VCaP (cell line): ENCODE measurements around the gene ATP6V1G3.

Source experiments
- H3K27ac ChIP-seq: fragments of 450-650 bp; 2 replicates; pipeline ENCODE4 v1.5.1; 2017
- TF ChIP-seq, protein P1 (sequence below): fragments of 450-650 bp; conservative IDR thresholded peaks from 2 replicates; pipeline ENCODE4 v1.5.1; 2017; ENCODE audit warnings: mild to moderate bottlenecking, moderate library complexity

ATP6V1G3 gene

DNA sequence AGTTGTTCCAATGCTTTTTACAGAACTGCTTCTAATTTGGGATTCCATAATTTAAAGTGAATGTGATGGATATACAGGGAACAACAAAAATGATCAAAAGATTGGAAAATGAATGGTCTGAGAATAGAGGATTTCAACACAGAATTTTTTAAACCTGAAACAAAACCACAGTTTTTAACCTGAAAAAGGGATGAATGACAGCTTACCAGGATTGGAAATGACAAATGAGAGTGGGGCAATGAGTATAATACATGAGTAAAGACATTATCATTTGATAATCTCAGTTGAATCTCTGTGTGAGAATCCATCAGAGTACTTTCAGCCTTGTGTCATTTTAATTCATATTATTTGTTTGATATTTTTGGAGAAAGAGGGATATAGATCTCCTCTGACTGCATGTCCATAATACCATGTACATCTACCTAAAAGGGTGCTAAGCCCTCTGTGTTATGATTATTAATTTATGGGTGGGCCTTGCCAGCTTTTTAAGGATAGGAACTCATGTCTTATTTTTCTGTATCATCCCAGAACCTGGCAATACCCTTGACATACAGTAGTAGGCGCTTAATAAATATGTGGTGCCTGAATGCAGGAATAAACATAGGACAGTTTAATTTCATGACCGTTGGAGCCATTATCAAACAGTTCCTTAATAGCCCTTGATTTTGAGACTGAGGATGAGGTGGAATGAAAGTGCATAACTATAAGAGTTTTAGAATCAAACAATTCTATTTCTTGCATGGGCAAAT is 12.4 kb upstream of the ATP6V1G3 start:
- TF ChIP-seq, protein P1, sequence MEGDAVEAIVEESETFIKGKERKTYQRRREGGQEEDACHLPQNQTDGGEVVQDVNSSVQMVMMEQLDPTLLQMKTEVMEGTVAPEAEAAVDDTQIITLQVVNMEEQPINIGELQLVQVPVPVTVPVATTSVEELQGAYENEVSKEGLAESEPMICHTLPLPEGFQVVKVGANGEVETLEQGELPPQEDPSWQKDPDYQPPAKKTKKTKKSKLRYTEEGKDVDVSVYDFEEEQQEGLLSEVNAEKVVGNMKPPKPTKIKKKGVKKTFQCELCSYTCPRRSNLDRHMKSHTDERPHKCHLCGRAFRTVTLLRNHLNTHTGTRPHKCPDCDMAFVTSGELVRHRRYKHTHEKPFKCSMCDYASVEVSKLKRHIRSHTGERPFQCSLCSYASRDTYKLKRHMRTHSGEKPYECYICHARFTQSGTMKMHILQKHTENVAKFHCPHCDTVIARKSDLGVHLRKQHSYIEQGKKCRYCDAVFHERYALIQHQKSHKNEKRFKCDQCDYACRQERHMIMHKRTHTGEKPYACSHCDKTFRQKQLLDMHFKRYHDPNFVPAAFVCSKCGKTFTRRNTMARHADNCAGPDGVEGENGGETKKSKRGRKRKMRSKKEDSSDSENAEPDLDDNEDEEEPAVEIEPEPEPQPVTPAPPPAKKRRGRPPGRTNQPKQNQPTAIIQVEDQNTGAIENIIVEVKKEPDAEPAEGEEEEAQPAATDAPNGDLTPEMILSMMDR: no peak
- no peak overlapping the region for H3K27ac ChIP-seq

DNA sequence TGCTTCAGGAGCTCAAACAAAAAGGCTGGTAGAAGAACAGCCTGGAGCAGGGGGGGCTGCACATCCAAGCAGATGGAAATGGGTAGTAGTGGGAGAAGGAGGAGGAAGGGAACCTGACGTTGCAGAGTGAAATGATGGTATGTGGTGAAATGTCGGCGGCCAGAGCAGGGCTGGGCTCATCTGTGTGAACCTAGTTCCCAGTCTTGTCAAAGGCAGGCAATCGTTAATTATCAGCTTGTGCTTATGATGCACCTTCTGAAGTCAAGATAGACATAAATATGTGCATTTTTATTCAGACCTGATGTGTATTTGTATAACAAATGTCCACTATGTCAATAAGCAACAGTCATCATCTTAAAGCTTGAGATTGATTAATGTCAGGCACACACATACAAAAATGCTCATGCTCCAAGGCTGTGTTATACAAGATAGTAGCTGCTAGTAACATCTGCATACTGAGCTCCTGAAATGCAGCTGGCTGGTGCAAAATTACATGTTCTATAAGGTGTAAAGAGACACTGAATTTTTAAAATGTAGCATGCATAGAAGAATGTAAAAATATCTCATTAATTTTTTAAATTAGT is 10.6 kb upstream of the ATP6V1G3 start:
- H3K27ac ChIP-seq: no peak overlapping the region
- TF ChIP-seq, protein P1: no peak

DNA sequence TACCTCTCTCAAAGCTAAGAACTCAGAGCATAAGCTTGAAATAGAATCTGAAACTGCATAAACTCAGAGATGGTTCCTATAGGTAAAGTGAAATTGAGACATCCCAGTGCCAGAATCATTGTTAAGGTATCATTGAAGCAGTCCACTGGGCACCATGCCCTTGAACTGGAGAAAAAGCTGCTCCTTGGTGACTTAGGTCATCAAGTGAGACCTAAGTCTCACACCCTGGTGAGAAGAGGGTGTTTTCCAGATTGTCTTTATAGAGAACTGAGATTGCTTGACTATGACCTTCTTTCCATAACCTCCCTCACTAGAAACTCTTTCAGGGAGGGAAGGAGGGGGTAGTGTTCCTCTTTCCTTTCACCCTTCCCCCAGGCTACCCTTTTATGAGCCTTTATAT is 9.4 kb upstream of the ATP6V1G3 start:
- no peak overlapping the region for H3K27ac ChIP-seq
- TF ChIP-seq, protein P1: no peak

DNA sequence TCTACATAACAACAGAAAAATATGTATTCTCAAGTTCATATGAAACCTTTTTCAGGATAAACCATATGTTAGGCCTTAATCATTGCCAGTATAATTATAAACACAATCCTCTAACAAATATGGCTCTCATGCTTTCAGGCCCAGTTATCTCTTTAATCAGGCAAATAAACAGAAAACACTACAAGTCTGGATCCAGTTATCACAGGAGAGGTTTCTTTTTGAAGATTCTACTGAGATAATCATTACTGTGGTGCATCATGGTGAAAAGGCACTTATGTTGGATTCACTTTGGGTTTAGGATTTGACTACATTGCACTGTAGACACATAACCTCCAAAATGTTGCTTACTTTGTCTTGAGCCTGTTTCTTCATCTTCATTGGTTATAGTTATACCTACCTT is 8.4 kb upstream of the ATP6V1G3 start:
- TF ChIP-seq, protein P1: no peak
- no peak overlapping the region for H3K27ac ChIP-seq

DNA sequence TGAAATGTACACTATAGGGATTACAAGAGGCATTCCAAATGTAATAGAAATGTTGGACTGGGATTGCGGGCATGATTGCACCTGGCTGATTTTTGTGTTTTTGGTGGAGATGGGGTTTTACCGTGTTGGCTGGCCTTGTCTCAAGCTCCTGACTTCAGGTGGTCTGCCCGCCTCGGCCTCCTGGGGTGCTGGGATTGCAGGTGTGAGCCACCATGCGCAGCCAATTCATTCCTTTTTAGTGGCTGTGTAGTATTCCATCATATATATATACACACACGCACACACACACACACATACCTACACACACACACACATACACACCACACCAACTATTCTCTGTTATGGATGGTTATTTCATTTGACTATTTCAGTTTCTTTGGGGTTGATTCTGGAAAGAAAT is 4.7 kb upstream of the ATP6V1G3 start:
- no peak overlapping the region for H3K27ac ChIP-seq
- TF ChIP-seq, protein P1: no peak

DNA sequence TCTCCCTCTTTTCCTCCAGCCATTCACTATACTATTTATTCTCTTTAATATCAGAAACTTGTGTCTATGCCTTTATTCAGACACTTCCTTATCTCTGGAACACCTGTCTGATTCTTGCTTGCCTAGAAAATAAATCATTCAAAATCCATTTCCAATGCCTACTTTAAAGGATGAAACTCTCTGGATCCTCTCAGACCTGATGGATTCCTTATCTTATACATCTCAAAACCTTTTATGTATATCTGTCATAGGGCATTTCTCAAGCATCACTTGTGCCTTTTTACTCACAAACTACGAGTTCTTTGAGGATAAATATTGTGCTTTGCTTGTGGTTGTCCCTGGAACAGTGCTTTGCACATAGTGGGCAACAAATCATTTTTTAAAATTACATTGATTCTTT is 3.8 kb upstream of the ATP6V1G3 start:
- TF ChIP-seq, protein P1: no peak
- no peak overlapping the region for H3K27ac ChIP-seq

DNA sequence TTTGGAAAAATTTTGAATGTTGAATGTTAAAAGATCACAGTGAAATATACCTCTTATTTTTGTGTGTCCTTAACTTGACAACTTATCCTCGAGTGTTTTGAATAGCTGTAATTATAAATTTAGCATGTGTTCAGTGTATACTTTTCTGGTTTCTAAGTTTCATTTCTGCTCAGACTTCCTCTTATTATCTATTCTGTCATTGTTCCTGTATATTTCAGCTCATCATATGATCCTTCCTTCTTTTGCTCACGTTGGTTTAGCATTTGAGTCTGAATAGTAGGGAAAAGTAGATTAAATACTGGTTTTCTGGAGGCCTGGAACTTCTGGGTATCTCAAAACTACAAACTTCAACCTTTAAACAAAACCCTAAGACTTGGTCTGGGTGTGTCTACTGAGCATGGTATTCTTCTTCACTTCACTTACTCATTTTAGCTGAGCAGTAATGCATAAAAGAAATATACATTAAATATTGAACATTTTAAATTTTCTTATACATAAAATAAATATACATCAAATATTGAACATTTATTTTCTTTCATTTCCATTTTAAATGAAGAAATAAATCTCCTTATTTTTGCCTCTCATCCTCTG is 3.3 kb upstream of the ATP6V1G3 start:
- no peak overlapping the region for H3K27ac ChIP-seq
- TF ChIP-seq, protein P1: no peak
